WTC11 (cell line): ENCODE measurements around the gene KCNIP4. TPM values are rescaled to one million over a fixed set of nuclear protein-coding genes. Genes with fewer than 3 reads are reported as not detected.
A peak's percentile ranks its signal among the peaks of the same experiment; 100 is the strongest.

ENCODE experiments used
- ATAC-seq: fragments of 200-7000 bp; cut with Tn5 transposase; 2 replicates; pipeline ENCODE4 v1.10.0; 2021; ENCODE audit warnings: mild to moderate bottlenecking, moderate library complexity
- CTCF ChIA-PET: fragments of 300-600 bp; sonication (Branson Sonifier 250); formaldehyde crosslinking; loops from one replicate; lab custom pipeline; 2021; ENCODE audit warnings: antibody characterized with exemption; lab: Charles Lee
- POLR2A ChIA-PET: fragments of 350-600 bp; sonication (Branson Sonifier 250); formaldehyde crosslinking; loops from one replicate; lab custom pipeline; 2021; ENCODE audit warnings: antibody characterized with exemption; lab: Charles Lee
- DNase-seq: peaks from one replicate; pipeline ENCODE4 v3.0.0; 2021; ENCODE audit warnings: low spot score
- H3K27ac Mint-ChIP-seq: 2 replicates; pipeline ENCODE4 v1.8.0; 2021; ENCODE audit warnings: mixed read lengths
- H3K27me3 Mint-ChIP-seq: 2 replicates; pipeline ENCODE4 v1.8.0; 2021; ENCODE audit warnings: low read depth, mild to moderate bottlenecking, moderate library complexity, mixed read lengths
- H3K36me3 Mint-ChIP-seq: 2 replicates; pipeline ENCODE4 v1.8.0; 2021; ENCODE audit warnings: mixed read lengths
- H3K4me1 Mint-ChIP-seq: 2 replicates; pipeline ENCODE4 v1.8.0; 2022; ENCODE audit warnings: mixed read lengths
- H3K4me3 Mint-ChIP-seq: 2 replicates; pipeline ENCODE4 v1.8.0; 2021; ENCODE audit warnings: mild to moderate bottlenecking, moderate library complexity, mixed read lengths
- H3K9me3 Mint-ChIP-seq: 2 replicates; pipeline ENCODE4 v1.8.0; 2021; ENCODE audit warnings: mixed read lengths
- CBFB ChIP-seq: sonication (generic); formaldehyde crosslinking; IDR thresholded peaks from 2 replicates; pipeline ENCODE4 v1.8.1; 2022; ENCODE audit warnings: mild to moderate bottlenecking, low read depth, missing genetic modification reagents
- CREB1 ChIP-seq: sonication (generic); formaldehyde crosslinking; IDR thresholded peaks from 2 replicates; pipeline ENCODE4 v1.8.0; 2023; ENCODE audit warnings: mild to moderate bottlenecking, missing genetic modification reagents
- FOXK1 ChIP-seq: sonication (generic); formaldehyde crosslinking; IDR thresholded peaks from 2 replicates; pipeline ENCODE4 v1.8.0; 2022; ENCODE audit warnings: mild to moderate bottlenecking, moderate library complexity, missing genetic modification reagents
- FOXP1 ChIP-seq: sonication (generic); formaldehyde crosslinking; IDR thresholded peaks from 2 replicates; pipeline ENCODE4 v1.8.0; 2022; ENCODE audit warnings: missing genetic modification reagents, mild to moderate bottlenecking, moderate library complexity, borderline replicate concordance
- JUN ChIP-seq: sonication (generic); formaldehyde crosslinking; IDR thresholded peaks from 2 replicates; pipeline ENCODE4 v1.8.0; 2023; ENCODE audit warnings: mild to moderate bottlenecking, missing genetic modification reagents
- NR3C1 ChIP-seq: sonication (generic); formaldehyde crosslinking; conservative IDR thresholded peaks from 2 replicates; pipeline ENCODE4 v1.8.1; 2023; ENCODE audit warnings: low read depth, mild to moderate bottlenecking, missing genetic modification reagents
- SMAD3 ChIP-seq: sonication (generic); formaldehyde crosslinking; IDR thresholded peaks from 2 replicates; pipeline ENCODE4 v1.8.0; 2022; ENCODE audit warnings: missing genetic modification reagents, mild to moderate bottlenecking, borderline replicate concordance
- ZNF121 ChIP-seq: sonication (generic); formaldehyde crosslinking; IDR thresholded peaks from 2 replicates; pipeline ENCODE4 v1.8.0; 2023; ENCODE audit warnings: missing genetic modification reagents
- ZNF219 ChIP-seq: sonication (generic); formaldehyde crosslinking; IDR thresholded peaks from 2 replicates; pipeline ENCODE4 v1.8.0; 2023; ENCODE audit warnings: missing genetic modification reagents, mild to moderate bottlenecking, borderline replicate concordance
- total RNA-seq: library from RNA; stranded (reverse); gene quantifications from 3 replicates; pipeline ENCODE4 v1.2.3, GENCODE V29; 2021
- TF ChIP-seq, protein P1 (sequence below): fragments of 250-450 bp; sonication (Bioruptor Pico); IDR thresholded peaks from 2 replicates; pipeline ENCODE4 v1.8.0; 2021; ENCODE audit warnings: mild to moderate bottlenecking
- TF ChIP-seq, protein P2 (sequence below): fragments of 250-450 bp; sonication (Bioruptor Pico); IDR thresholded peaks from 2 replicates; pipeline ENCODE4 v2.1.2; 2022; ENCODE audit warnings: mild to moderate bottlenecking, moderate library complexity
- TF ChIP-seq, protein P3 (sequence below): sonication (generic); formaldehyde crosslinking; IDR thresholded peaks from 2 replicates; pipeline ENCODE4 v1.8.1; 2022; ENCODE audit warnings: missing genetic modification reagents, borderline replicate concordance
- TF ChIP-seq, protein P4 (sequence below): fragments of 250-450 bp; sonication (Bioruptor Pico); IDR thresholded peaks from 2 replicates; pipeline ENCODE4 v1.9.0; 2021; ENCODE audit warnings: mild to moderate bottlenecking
- TF ChIP-seq, protein P5 (sequence below): fragments of 250-450 bp; sonication (Bioruptor Pico); IDR thresholded peaks from 2 replicates; pipeline ENCODE4 v1.9.0; 2021; ENCODE audit warnings: mild to moderate bottlenecking
- TF ChIP-seq, protein P6 (sequence below): sonication (generic); formaldehyde crosslinking; IDR thresholded peaks from 2 replicates; pipeline ENCODE4 v1.8.1; 2023; ENCODE audit warnings: mild to moderate bottlenecking, missing genetic modification reagents, moderate library complexity
- TF ChIP-seq, protein P7 (sequence below): sonication (generic); formaldehyde crosslinking; IDR thresholded peaks from 2 replicates; pipeline ENCODE4 v1.8.1; 2022; ENCODE audit warnings: low read depth, mild to moderate bottlenecking, moderate library complexity, missing genetic modification reagents, borderline replicate concordance

The KCNIP4 gene
- total RNA-seq, 1 experiment from 2014 or later: not detected

DNA sequence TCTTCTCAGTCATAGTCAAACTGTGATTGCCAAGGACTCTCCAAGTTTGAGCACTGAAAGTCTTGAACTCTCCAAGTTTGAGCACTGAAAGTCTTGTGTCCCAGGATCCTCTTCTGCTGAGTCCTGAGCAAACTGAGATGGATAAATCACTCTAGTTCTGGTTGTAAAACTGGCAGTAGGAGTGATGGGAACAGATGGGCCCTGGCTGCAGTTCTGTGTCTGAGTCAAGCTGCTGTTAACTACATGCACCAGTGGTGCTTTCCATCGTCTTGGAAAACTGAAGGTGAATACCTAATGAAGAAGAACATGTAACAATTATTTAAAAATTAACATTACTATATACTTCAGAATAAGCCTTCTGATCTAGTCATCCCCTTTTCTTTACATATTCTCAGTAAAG is 27.6 kb upstream of the KCNIP4 start (continued):
- TF ChIP-seq, protein P1, sequence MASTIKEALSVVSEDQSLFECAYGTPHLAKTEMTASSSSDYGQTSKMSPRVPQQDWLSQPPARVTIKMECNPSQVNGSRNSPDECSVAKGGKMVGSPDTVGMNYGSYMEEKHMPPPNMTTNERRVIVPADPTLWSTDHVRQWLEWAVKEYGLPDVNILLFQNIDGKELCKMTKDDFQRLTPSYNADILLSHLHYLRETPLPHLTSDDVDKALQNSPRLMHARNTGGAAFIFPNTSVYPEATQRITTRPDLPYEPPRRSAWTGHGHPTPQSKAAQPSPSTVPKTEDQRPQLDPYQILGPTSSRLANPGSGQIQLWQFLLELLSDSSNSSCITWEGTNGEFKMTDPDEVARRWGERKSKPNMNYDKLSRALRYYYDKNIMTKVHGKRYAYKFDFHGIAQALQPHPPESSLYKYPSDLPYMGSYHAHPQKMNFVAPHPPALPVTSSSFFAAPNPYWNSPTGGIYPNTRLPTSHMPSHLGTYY: no peak

DNA sequence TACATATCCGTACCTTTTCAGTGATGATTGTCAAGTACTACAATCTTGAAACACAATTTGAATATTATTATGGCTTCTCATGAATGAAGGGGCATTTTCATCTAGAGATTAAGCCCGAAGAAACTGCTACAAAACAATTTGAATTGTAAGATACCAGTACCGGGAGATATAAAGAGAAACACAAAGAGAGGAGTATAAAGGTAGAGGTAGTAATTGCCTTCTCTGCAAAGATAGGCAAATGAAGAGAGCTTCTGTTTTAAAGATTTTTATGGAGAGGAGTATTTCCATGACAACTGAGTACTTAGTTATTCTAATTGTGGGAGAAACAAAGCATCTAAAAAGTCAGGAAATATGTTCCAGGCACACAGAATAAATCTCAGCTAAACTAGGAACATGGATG is 25.3 kb upstream of the KCNIP4 start:
- ChIA-PET POLR2A (no interaction called here), CTCF (no interaction called here)
- TF ChIP-seq FOXP1 (CRISPR knock-in tag) (no peak), CREB1 (CRISPR knock-in tag) (no peak), CBFB (no peak), JUN (no peak), NR3C1 (CRISPR knock-in tag) (no peak)
- TF ChIP-seq, protein P2, sequence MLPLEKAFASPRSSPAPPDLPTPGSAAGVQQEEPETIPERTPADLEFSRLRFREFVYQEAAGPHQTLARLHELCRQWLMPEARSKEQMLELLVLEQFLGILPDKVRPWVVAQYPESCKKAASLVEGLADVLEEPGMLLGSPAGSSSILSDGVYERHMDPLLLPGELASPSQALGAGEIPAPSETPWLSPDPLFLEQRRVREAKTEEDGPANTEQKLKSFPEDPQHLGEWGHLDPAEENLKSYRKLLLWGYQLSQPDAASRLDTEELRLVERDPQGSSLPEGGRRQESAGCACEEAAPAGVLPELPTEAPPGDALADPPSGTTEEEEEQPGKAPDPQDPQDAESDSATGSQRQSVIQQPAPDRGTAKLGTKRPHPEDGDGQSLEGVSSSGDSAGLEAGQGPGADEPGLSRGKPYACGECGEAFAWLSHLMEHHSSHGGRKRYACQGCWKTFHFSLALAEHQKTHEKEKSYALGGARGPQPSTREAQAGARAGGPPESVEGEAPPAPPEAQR: no peak
- TF ChIP-seq, protein P3, sequence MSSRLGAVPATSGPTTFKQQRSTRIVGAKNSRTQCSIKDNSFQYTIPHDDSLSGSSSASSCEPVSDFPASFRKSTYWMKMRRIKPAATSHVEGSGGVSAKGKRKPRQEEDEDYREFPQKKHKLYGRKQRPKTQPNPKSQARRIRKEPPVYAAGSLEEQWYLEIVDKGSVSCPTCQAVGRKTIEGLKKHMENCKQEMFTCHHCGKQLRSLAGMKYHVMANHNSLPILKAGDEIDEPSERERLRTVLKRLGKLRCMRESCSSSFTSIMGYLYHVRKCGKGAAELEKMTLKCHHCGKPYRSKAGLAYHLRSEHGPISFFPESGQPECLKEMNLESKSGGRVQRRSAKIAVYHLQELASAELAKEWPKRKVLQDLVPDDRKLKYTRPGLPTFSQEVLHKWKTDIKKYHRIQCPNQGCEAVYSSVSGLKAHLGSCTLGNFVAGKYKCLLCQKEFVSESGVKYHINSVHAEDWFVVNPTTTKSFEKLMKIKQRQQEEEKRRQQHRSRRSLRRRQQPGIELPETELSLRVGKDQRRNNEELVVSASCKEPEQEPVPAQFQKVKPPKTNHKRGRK (CRISPR knock-in tag): no peak
- TF ChIP-seq, protein P4, sequence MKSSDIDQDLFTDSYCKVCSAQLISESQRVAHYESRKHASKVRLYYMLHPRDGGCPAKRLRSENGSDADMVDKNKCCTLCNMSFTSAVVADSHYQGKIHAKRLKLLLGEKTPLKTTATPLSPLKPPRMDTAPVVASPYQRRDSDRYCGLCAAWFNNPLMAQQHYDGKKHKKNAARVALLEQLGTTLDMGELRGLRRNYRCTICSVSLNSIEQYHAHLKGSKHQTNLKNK (CRISPR knock-in tag): no peak
- TF ChIP-seq, protein P5, sequence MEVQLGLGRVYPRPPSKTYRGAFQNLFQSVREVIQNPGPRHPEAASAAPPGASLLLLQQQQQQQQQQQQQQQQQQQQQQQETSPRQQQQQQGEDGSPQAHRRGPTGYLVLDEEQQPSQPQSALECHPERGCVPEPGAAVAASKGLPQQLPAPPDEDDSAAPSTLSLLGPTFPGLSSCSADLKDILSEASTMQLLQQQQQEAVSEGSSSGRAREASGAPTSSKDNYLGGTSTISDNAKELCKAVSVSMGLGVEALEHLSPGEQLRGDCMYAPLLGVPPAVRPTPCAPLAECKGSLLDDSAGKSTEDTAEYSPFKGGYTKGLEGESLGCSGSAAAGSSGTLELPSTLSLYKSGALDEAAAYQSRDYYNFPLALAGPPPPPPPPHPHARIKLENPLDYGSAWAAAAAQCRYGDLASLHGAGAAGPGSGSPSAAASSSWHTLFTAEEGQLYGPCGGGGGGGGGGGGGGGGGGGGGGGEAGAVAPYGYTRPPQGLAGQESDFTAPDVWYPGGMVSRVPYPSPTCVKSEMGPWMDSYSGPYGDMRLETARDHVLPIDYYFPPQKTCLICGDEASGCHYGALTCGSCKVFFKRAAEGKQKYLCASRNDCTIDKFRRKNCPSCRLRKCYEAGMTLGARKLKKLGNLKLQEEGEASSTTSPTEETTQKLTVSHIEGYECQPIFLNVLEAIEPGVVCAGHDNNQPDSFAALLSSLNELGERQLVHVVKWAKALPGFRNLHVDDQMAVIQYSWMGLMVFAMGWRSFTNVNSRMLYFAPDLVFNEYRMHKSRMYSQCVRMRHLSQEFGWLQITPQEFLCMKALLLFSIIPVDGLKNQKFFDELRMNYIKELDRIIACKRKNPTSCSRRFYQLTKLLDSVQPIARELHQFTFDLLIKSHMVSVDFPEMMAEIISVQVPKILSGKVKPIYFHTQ (CRISPR knock-in tag): no peak
- Mint-ChIP-seq H3K36me3 (peaks cover 15% of the 10 kb centered on the region), H3K4me1 (peaks cover 24% of the 10 kb centered on the region), H3K4me3 (peak overlapping the region; percentile 35; the same call in 1 of the 2 replicates), H3K9me3 (peaks cover 27% of the 10 kb centered on the region), H3K27me3 (no peaks in the 10 kb centered on the region; the same call in 1 of the 2 replicates), H3K27ac (no peak overlapping the region)
- DNase-seq: no peak
- peak; percentile 60; the same call in 1 of the 2 replicates for ATAC-seq

DNA sequence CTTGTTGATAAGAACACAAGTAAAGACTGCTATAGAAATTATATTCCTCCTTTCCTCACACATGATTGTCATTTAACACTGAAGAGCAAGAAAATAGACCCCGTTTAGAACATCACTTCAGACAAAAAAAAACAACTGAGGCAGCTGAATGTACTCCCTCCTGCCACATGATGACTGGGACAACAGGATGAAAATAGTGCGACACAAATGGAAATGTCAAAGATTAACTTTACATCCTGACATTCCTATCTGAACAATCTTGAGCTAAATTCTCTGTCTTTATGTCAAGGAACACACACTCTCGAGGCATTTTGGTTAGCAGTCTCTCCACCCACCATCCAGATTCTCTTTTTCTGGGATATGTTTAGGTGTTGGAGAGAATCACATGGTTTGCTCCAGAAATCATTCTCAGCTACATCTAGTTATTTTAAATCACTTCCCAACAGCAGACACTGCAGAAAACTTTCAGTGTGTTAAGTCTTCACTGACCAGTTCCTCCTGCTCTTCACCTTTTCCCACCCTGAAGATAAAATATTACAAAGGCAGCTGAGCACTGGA is 16.3 kb upstream of the KCNIP4 start:
- ATAC-seq: no peak
- CTCF ChIA-PET: interaction anchor here (0.8 kb wide), 1 partner anchor 16 kb away, joined by 3 read pairs; the partner anchor contains the start of gene KCNIP4
- peaks cover 1% of the 10 kb centered on the region; the same call in 1 of the 2 replicates for H3K36me3 Mint-ChIP-seq
- no peak overlapping the region for H3K27ac Mint-ChIP-seq
- POLR2A ChIA-PET: no interaction called here
- no peak overlapping the region for H3K4me3 Mint-ChIP-seq
- no peak for TF ChIP-seq FOXK1 (CRISPR knock-in tag)
- TF ChIP-seq, protein P6, sequence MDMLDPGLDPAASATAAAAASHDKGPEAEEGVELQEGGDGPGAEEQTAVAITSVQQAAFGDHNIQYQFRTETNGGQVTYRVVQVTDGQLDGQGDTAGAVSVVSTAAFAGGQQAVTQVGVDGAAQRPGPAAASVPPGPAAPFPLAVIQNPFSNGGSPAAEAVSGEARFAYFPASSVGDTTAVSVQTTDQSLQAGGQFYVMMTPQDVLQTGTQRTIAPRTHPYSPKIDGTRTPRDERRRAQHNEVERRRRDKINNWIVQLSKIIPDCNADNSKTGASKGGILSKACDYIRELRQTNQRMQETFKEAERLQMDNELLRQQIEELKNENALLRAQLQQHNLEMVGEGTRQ (CRISPR knock-in tag): no peak
- TF ChIP-seq ZNF121: no peak
- TF ChIP-seq, protein P7, sequence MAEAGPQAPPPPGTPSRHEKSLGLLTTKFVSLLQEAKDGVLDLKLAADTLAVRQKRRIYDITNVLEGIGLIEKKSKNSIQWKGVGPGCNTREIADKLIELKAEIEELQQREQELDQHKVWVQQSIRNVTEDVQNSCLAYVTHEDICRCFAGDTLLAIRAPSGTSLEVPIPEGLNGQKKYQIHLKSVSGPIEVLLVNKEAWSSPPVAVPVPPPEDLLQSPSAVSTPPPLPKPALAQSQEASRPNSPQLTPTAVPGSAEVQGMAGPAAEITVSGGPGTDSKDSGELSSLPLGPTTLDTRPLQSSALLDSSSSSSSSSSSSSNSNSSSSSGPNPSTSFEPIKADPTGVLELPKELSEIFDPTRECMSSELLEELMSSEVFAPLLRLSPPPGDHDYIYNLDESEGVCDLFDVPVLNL (CRISPR knock-in tag): no peak
- no peak for TF ChIP-seq SMAD3 (CRISPR knock-in tag)
- no peak for TF ChIP-seq ZNF219 (CRISPR knock-in tag)
- H3K27me3 Mint-ChIP-seq: no peaks in the 10 kb centered on the region; the same call in 1 of the 2 replicates
- 0 out of 2 replicates have a peak, but pooled peaks cover 2% of the 10 kb centered on the region for H3K4me1 Mint-ChIP-seq
- DNase-seq: no peak
- peaks cover 2% of the 10 kb centered on the region for H3K9me3 Mint-ChIP-seq
